Smooth muscle cell (in vitro differentiated cells): Measurements from ENCODE around the gene KCNJ6. TPM values are rescaled to one million over a fixed set of nuclear protein-coding genes. Genes with fewer than 3 reads are reported as not detected.

ENCODE experiments used
- DNase-seq: peaks from one replicate; lab custom pipeline; 2025; ENCODE audit not compliant: unreplicated experiment; lab: John Stamatoyannopoulos, UW
- H2AFZ ChIP-seq: fragments of 200-600 bp; sonication (generic); 2 replicates; pipeline ENCODE4 v1.6.0; 2016; ENCODE audit warnings: antibody characterized with exemption, low read depth, mild to moderate bottlenecking
- H3F3A ChIP-seq: fragments of 200-600 bp; sonication (generic); 2 replicates; pipeline ENCODE4 v1.6.0; 2017; ENCODE audit warnings: antibody characterized with exemption, low read depth
- H3K27ac ChIP-seq: fragments of 200-600 bp; sonication (generic); 2 replicates; pipeline ENCODE4 v1.5.1; 2016; ENCODE audit warnings: low read depth, mild to moderate bottlenecking
- H3K27me3 ChIP-seq: fragments of 200-600 bp; sonication (generic); 2 replicates; pipeline ENCODE4 v1.6.1; 2016; ENCODE audit warnings: low read depth, mild to moderate bottlenecking
- H3K36me3 ChIP-seq: fragments of 200-600 bp; sonication (generic); 2 replicates; pipeline ENCODE4 v1.5.1; 2016; ENCODE audit warnings: low read depth
- H3K4me1 ChIP-seq: fragments of 200-600 bp; sonication (generic); 2 replicates; pipeline ENCODE4 v1.5.1; 2016; ENCODE audit warnings: low read depth
- H3K4me2 ChIP-seq: fragments of 200-600 bp; sonication (generic); 2 replicates; pipeline ENCODE4 v1.6.0; 2016; ENCODE audit warnings: mild to moderate bottlenecking
- H3K4me3 ChIP-seq: fragments of 200-600 bp; sonication (generic); 2 replicates; pipeline ENCODE4 v1.5.1; 2016; ENCODE audit warnings: mild to moderate bottlenecking
- H3K79me2 ChIP-seq: fragments of 200-600 bp; sonication (generic); 2 replicates; pipeline ENCODE4 v1.6.0; 2016; ENCODE audit warnings: low read depth, mild to moderate bottlenecking
- H3K9ac ChIP-seq: fragments of 200-600 bp; sonication (generic); 2 replicates; pipeline ENCODE4 v1.6.0; 2016; ENCODE audit warnings: low read depth
- H3K9me3 ChIP-seq: fragments of 200-600 bp; sonication (generic); replicated peaks from 2 replicates; pipeline ENCODE4 v1.5.1; 2016; ENCODE audit warnings: low read depth
- H4K20me1 ChIP-seq: fragments of 200-600 bp; sonication (generic); 2 replicates; pipeline ENCODE4 v1.6.0; 2016; ENCODE audit warnings: low read depth
- WGBS: methylation state at CpG from one replicate; pipeline ENCODE4 v1.1.7; 2016; ENCODE audit warnings: low lambda C conversion rate; 5-methylcytosine and 5-hydroxymethylcytosine counted together
- polyA plus RNA-seq: library from polyadenylated mRNA; unstranded; fragments of >200 nt; fragmentation: Nextera tagmentation; extraction: Ambion mirVana; gene quantifications from 2 replicates; pipeline ENCODE4 v1.2.1, GENCODE V29; 2016
- total RNA-seq: library from RNA; depleted of rRNA; stranded (reverse); fragments of >200 nt; gene quantifications from 2 replicates; pipeline ENCODE4 v1.2.3, GENCODE V29; 2014
- TF ChIP-seq, protein P1 (sequence below): fragments of 200-600 bp; sonication (generic); IDR thresholded peaks from 2 replicates; pipeline ENCODE4 v1.5.1; 2017; ENCODE audit warnings: borderline replicate concordance, mild to moderate bottlenecking, antibody characterized with exemption; ENCODE audit not compliant: insufficient read depth, poor library complexity, severe bottlenecking

KCNJ6 gene
- total and polyA plus RNA-seq, 2 experiments from 2014 or later: 0.15 to 0.27 TPM

DNA sequence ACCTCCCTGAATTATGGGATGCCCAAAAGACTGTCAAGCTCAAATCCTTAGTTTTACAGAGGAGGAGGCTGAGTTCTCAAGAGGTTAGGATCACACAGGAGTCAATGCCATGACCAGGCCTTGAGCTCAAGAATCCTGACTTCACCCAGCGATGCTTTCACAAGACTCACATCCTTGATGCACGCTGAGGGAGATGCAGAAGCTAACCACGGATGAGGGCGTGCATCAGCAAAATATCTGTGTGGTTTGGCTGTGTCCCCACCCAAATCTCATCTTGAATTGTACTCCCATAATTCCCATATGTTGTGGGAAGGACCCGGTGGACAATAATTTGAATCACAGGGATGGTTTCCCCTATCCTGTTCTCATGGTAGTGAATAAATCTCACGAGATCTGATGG, 133.2 kb downstream of the KCNJ6 start:
- no peak overlapping the region for H3K27ac ChIP-seq
- H3K4me1 ChIP-seq: no peaks in the 10 kb centered on the region

DNA sequence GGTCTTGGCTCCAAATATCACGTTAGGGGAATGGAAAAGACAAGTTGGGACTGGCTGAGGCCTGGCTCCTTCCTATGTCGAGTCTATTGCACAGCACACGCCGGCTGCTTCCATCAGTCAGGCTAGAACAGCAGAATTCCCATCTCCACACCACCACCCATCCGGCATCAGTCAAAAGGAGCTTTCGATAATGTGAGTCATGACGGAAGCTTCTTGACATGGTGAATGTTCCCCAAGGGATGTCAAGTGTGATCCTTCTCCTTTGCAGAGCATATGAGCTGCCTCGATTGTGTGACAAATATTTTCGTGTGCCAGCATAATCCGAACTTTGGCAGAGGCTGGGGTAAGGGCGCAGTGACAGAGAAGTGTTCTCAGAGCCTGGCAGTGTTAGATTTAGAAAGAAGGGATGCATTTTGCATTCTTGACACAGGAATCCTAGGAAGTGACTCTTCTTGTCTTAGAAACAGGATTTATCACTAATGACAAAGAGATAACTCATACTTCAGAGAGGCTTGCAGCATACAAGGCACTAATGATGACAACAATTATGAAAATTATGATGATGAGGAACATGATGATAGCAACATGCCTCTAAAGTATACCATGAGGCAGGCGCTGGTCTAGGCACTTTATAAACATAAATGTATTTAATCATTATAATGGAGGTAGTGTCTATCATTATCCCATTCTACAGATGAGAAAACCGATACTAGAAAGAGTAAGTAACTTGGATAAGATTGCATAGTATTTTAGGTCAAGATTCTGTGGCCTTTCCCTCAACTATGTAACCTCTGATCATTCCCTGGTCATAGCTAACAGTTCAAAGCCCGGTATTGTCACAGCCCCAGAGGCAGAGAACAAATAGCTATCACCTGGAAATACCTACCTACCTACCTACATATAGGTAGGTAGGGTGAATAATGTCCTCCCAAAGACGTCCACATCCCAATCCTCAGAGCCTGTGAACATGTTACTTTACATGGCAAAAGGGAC, 135.0 kb downstream of the KCNJ6 start:
- Histone ChIP-seq H4K20me1 (no peaks in the 10 kb centered on the region), H3F3A (no peaks in the 10 kb centered on the region), H3K4me1 (no peaks in the 10 kb centered on the region), H3K4me2 (no peak overlapping the region), H3K36me3 (no peaks in the 10 kb centered on the region), H3K9me3 (no peaks in the 10 kb centered on the region), H3K79me2 (no peaks in the 10 kb centered on the region), H3K4me3 (no peak overlapping the region), H2AFZ (no peak overlapping the region), H3K27ac (no peak overlapping the region), H3K9ac (no peak overlapping the region), H3K27me3 (no peaks in the 10 kb centered on the region)
- DNase-seq: no peak
- TF ChIP-seq, protein P1, sequence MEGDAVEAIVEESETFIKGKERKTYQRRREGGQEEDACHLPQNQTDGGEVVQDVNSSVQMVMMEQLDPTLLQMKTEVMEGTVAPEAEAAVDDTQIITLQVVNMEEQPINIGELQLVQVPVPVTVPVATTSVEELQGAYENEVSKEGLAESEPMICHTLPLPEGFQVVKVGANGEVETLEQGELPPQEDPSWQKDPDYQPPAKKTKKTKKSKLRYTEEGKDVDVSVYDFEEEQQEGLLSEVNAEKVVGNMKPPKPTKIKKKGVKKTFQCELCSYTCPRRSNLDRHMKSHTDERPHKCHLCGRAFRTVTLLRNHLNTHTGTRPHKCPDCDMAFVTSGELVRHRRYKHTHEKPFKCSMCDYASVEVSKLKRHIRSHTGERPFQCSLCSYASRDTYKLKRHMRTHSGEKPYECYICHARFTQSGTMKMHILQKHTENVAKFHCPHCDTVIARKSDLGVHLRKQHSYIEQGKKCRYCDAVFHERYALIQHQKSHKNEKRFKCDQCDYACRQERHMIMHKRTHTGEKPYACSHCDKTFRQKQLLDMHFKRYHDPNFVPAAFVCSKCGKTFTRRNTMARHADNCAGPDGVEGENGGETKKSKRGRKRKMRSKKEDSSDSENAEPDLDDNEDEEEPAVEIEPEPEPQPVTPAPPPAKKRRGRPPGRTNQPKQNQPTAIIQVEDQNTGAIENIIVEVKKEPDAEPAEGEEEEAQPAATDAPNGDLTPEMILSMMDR: no peak
- WGBS: 90% methylated on average over 15 of the region's 15 CpGs

More for the DNA sequence above, 133.2 kb downstream of the KCNJ6 start:
- Histone ChIP-seq H3K4me2 (no peak overlapping the region), H3K4me3 (no peak overlapping the region), H3K9ac (no peak overlapping the region), H3F3A (no peaks in the 10 kb centered on the region), H3K79me2 (no peaks in the 10 kb centered on the region), H3K27me3 (no peaks in the 10 kb centered on the region), H3K9me3 (no peaks in the 10 kb centered on the region), H4K20me1 (no peaks in the 10 kb centered on the region), H3K36me3 (no peaks in the 10 kb centered on the region), H2AFZ (no peak overlapping the region)
- DNase-seq: no peak
- TF ChIP-seq, protein P1: no peak
- 91% methylated on average over 6 of the region's 6 CpGs for WGBS

DNA sequence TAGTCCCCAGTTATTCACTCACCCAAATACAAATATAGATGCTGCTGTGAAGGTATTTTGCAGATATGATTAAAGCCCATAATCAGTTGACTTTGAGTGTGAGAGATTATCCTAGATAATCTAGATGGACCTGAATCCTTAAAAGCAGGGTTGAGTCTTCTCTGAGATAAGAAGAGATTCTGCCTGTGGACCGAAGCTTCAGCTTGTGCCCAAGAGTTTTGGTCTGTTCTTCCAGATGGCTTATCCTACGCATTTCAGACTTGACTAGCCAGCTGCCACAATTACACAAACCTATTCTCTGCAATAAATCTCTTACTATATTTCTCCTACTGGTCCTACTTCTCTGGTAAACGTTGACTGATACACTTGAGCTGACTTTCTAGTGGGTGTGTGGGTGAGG, 145.1 kb downstream of the KCNJ6 start:
- no peaks in the 10 kb centered on the region for H3K4me1 ChIP-seq
- no peak overlapping the region for H3K9ac ChIP-seq
- H3K27ac ChIP-seq: no peak overlapping the region
- 77% methylated on average over 3 of the region's 3 CpGs for WGBS
- no peak for DNase-seq
- no peaks in the 10 kb centered on the region for H3K79me2 ChIP-seq
- H3K27me3 ChIP-seq: no peaks in the 10 kb centered on the region
- H4K20me1 ChIP-seq: no peaks in the 10 kb centered on the region
- no peak overlapping the region for H3K4me2 ChIP-seq
- H2AFZ ChIP-seq: no peak overlapping the region
- no peaks in the 10 kb centered on the region for H3K9me3 ChIP-seq
- no peaks in the 10 kb centered on the region for H3K36me3 ChIP-seq
- H3F3A ChIP-seq: no peaks in the 10 kb centered on the region
- TF ChIP-seq, protein P1: no peak
- no peak overlapping the region for H3K4me3 ChIP-seq
